ENCODE data around the gene NOP9.

DNA sequence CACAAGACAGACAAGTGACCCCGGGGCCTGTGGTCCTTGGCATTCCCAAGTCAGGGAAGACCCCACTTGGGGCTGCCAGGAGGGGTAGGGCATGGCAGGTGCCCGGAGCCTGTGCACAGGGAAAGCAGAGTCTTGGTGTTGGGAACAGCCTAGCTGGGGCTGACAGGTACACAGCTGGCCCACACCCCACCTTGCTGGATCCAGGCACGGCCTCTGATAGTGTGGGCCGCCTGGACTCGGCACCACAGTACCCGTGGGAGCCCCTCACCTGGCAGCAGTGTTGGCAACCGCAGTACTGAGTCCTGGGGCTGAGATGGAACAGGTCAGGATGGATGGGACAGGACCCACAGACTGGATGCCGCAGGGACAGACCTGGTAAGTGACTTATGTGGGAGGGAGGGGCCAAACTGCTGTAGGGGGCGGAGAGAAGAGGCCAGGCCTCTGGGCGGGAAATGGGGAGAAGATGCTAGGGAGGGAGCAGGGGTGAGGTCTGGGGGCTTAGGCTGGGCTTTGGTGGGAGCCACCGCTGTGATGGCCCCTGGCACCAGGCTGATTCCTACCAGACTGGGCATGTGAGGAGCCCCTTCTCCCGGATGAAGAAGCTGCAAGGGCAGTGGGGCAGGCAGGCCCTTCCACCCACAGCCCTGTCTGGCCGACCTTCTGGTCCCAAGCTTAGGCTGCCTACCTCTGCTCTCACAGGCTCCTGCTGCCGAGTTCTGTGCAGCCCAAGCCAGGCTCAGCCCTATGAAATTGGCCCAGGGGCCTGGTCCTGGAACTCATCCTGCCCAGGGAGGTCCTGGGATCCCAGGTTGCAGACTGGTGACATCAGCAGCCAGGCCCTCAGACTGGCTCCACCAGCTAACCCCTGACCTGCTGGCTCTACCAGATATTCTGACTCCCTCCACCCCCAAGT is 36.6 kb upstream of the NOP9 start, which contains the start of gene TGM1:
- TF ChIP-seq POLR2A (IDR thresholded peaks at IDR 0.05; ENCODE audit: low read depth, low read length) (no peak), PAX5 (IDR thresholded peaks at IDR 0.05; ENCODE audit: insufficient read depth, low read length, severe bottlenecking) (no peak), TAF1 (IDR thresholded peaks at IDR 0.05; ENCODE audit: low read depth, low read length) (no peak), POLR2AphosphoS5 (IDR thresholded peaks at IDR 0.05; ENCODE audit: low read depth, low read length) (no peak), SPI1 (IDR thresholded peaks at IDR 0.05; ENCODE audit: low read depth, low read length) (no peak)

Data from GM12891 (cell line).